HG02798 (cell line): Measurements from ENCODE around the gene EPG5.
A peak's percentile ranks its signal among the peaks of the same experiment; 100 is the strongest.

ENCODE experiments used
- ATAC-seq: cut with Tn5 transposase; IDR thresholded peaks from one replicate; pipeline ENCODE4 v1.9.1; 2021; ENCODE audit warnings: mild to moderate bottlenecking; ENCODE audit not compliant: unreplicated experiment, poor library complexity

Gene EPG5

DNA sequence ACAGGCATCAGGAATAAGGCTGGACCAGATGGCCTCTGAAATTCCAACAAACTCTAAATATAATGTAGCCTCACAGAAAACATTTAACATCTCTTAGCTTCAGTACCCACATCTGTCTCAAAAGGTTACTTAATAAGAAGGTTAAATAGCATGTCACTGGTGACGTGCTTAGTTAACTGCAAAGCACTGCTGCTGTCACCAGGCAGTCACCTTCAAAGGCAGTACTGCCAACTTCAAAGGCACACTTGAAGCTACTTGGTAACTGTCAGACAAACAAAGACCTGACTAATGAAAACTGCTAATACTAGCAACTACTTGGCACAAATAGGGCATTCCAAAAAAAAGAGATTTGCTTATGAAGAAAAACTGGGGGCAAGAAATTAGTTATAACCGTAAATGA is 36.2 kb downstream of the EPG5 start:
- no peak for ATAC-seq

GRCh38 chr18:45926691-45927090 is 40.4 kb downstream of the EPG5 start:
- ATAC-seq: no peak

- no peak for ATAC-seq
Measured at GRCh38 chr18:45926085-45926484, 41.0 kb downstream of the EPG5 start.

GRCh38 chr18:45923138-45923537 is 44.0 kb downstream of the EPG5 start:
- ATAC-seq: no peak

GRCh38 chr18:45920367-45920766 is 46.8 kb downstream of the EPG5 start:
- ATAC-seq: no peak

GRCh38 chr18:45916302-45916701 is 50.8 kb downstream of the EPG5 start:
- ATAC-seq: no peak

- no peak for ATAC-seq
Measured at GRCh38 chr18:45913276-45913675, 53.9 kb downstream of the EPG5 start.

DNA sequence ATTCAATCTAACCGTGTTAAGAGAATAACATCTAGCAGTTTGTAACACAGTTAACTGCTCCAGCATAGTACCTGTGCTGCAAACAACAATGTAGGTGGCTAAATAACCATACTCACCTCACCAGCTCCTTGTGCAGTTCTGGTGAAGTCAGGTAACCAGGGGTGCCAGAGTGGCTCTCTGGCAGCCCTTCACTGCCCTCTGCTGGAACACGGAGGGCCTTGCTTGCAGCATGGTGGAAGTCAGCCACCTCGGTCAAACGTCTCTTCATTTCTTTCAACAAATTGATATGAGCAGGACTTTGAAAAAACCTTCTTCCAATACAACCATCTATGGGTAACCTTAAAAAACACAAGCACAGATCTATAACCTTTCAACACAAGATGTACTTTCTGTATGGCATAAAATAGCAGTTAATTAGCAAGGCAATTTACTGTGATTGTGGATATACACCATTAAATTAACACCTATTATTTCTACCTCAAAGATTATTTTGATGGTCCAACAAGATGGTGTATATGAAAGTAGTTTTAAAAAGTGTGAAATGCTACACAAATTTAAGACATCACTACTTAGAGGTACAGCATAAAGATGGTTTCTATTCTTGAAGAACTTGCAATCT is 56.6 kb downstream of the EPG5 start:
- ATAC-seq: peak; percentile 68

GRCh38 chr18:45901654-45902210 is 65.4 kb downstream of the EPG5 start:
- ATAC-seq: no peak

DNA sequence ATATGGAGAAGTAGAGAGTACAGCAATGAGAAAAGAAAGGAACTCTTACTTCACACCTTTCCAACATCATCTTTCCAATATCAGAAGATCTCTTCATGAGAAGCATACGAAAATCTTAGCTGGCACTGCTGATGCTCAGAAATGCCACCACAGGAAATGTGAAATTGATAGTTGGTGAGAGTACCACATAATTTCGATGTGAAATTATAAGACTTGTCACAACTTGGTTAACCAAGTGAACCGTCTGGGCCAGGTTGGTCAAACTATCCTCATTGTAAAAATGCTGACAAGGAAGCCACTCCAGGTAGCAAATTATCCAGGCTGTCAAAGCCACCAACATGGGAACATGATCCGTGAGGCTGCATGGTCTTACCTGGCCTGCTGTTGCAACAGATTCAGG is 66.5 kb downstream of the EPG5 start:
- ATAC-seq: no peak

DNA sequence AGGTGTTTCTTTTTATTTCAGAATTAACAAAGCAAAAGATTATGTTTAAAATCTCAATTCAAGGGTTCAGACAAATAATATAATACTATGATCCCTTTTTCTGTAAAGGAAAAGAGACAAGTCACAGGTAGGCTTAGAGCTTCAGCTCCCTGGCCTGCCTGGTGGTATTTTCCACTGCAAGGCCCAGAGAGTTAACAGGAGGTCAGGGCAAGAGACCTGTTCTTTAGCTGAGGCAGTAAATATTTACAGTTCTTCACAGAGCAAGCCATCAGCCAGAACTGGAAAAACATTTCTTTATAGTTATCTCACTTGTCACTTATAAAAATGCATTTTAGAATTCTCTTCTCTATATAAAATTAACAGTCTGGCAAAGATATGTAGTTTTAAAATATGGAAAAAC is 70.1 kb downstream of the EPG5 start:
- ATAC-seq: no peak

DNA sequence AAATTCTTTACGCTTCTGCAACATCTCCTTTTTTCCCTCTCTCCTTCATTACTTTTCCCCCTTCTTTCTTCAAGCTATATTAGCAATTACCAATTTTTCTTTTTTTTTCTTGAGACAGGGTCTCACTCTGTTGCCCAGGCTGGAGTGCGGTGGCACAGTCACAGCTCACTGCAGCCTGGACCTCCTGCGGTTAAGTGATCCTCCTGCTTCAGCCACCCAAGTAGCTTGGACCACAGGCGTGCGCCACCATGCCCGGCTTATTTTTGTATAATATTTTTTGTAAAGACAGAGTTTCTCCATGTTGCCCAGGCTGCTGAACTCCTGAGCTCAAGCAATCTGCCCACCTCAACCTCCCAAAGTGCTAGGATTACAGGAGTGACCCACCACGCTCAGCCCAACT is 70.7 kb downstream of the EPG5 start:
- no peak for ATAC-seq

GRCh38 chr18:45895339-45895738 is 71.8 kb downstream of the EPG5 start:
- ATAC-seq: no peak

GRCh38 chr18:45894818-45895217 is 72.3 kb downstream of the EPG5 start:
- ATAC-seq: no peak

- no peak for ATAC-seq
Measured at GRCh38 chr18:45891806-45892205, 75.3 kb downstream of the EPG5 start.

- no peak for ATAC-seq
Measured at GRCh38 chr18:45890606-45891005, 76.5 kb downstream of the EPG5 start.

DNA sequence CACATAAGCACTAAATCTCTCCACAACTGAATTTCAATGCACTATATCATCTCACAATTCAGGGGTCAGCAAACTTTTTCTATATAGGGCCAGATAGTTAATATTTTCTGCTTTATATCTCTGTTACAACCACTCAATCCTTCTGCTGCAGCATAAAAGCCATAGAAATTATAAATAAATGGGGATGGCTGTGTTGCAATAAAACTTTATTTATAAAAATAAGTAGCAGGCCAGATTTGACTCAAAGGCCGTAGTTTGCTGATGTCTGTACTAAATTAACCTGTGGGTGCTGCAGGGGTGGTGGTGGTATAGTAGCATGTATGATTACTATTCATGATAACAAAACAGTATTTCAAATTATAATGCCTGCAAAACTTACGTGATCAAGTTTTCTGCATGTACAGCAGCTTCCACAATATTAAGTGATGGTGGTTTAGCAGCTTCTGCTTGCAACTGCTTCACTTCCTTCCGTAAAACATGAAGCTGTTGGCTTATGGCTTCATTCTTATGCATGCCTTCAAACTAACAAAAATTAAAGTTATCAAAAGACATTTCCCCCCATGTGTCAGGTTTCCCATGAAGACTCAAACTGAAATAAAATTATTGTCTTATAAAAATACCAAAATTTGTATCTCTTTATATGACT is 77.6 kb downstream of the EPG5 start:
- ATAC-seq: no peak

GRCh38 chr18:45887585-45887984 is 79.5 kb downstream of the EPG5 start:
- ATAC-seq: no peak

DNA sequence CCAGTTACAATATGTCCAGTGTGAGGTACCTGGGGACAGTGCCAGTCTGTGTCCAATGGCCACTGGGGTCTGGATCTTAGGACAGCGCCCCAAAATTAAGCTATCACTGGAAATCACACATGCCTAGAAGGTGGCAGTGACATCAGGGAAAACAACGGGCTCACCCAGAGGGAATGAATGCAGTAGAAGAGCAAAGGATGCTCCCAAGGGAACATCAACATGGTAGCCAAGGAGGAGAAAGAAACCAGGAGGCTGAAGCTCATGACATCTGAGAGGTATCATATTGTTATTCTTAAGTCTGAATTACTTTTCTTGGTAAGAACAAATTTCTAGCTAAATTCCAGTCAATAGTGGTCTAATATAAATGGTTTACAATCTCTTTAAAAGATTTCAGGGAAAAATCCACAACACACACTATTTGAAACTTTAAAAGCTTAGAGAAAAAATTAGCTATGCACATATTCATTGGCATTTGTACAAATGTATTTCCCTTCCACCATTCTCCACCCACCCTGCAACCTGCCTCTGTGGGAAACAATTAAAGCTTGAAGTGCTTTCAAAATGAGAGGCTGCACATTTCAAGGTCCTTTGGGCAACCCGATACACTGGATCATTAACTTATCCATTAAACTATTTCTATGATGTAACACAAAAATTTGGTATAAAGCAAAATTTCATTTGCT is 86.1 kb downstream of the EPG5 start:
- ATAC-seq: no peak

DNA sequence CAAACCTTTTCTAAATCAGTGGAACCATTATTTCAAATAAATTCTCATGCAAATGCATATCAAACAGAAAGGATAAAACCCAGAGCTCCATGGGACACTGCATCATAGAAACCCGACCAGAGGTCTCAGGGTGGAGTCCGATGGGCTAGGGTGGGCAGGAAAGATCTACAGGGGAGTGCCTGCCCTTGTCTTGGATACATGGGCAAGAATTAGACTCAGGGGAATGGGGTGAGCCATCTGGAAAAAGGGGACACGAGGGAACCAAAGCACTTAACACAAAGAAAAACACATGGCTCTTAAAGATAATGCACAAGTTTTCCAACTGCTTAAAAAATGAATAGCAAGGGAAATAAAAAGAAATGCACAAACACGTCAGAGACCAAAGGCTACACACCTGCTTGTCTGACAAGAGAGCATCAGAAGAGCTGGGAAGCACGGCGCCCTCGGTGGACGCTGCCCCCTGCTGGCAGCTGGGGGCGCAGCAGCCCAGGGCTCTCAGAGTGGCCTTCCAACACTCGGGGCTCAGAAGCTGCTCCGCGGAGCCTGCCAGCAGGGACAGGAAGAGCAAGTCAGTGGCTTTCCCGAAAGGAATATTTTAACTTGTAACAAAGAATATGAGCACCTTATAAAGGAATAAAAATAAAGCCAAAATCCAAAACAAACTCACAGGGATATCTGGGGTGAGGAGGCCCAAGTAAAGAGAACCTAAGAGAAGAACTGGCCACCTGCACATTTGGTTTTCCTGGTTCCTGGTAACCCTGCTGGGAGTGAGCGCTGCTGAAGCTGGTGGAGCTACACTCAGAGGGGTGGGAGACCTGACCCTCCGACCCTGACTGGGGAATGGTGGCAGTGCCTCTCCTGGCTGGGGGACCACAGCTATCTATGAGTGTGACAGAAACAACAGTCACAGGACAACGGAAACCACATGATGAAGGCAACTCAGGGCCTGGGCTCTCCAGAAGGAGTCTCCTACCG is 87.2 kb downstream of the EPG5 start:
- ATAC-seq: peak; percentile 90
